Adrenal gland (tissue), 5 donors: ENCODE measurements around the gene ZNF85.

ENCODE experiments used
- CTCF ChIP-seq, 6 experiments: fragments of 450-650 bp in 4 of 6; fragments of 200-600 bp in 2 of 6; sonication (generic) in 1 of 6; IDR thresholded peaks; 1 replicate in 5 of 6; 2 replicates in 1 of 6; pipeline versions ENCODE4 v1.5.1 to v1.8.0; 2016 to 2021; ENCODE audit warnings: antibody characterized with exemption in 6 of 6, mild to moderate bottlenecking in 2 of 6, moderate library complexity in 1 of 6
- POLR2A ChIP-seq, 2 donors: fragments of 450-650 bp; IDR thresholded peaks; one replicate each; pipeline ENCODE4 v1.6.1; 2017; ENCODE audit warnings: antibody characterized with exemption in 2 of 2, mild to moderate bottlenecking in 2 of 2, moderate library complexity in 1 of 2
- donor health status: DM: no; HTN: no; CAD: no.

- TF ChIP-seq CTCF (IDR thresholded peaks at IDR 0.05) (no peak), POLR2A (IDR thresholded peaks at IDR 0.05) (no peak)
Observed at GRCh38 chr19:20969898-20970297, 46.8 kb downstream of the ZNF85 start.
